Body of pancreas (tissue), 4 donors: ENCODE measurements around the gene RNF215. TPM values are rescaled to one million over a fixed set of nuclear protein-coding genes. Genes with fewer than 3 reads are reported as not detected.

Experiments
- ATAC-seq: fragments of 150-250 bp; one replicate; pipeline ENCODE4 v1.9.1; 2016
- DNase-seq, 4 donors: peaks; one replicate each; pipeline ENCODE4 v3.0.0-alpha.2; 2019
- H3K27ac ChIP-seq, 4 donors: fragments of 200-600 bp; sonication (generic); 1 replicate in 3 of 4; 2 replicates in 1 of 4; pipeline versions ENCODE4 v1.5.1 to v1.6.1; 2016 to 2019; ENCODE audit warnings: mild to moderate bottlenecking in 1 of 4, mixed read lengths in 1 of 4, moderate library complexity in 1 of 4
- H3K27me3 ChIP-seq, 2 donors: fragments of 200-600 bp; sonication (generic); one replicate each; pipeline ENCODE4 v1.6.0; 2016; ENCODE audit warnings: mild to moderate bottlenecking in 1 of 2
- H3K36me3 ChIP-seq, 2 donors: fragments of 200-600 bp; sonication (generic); replicated peaks in 1 of 2; 2 replicates each; pipeline ENCODE4 v1.5.1; 2016; ENCODE audit warnings: low read depth in 2 of 2; ENCODE audit not compliant: insufficient read depth in 1 of 2
- H3K4me1 ChIP-seq: fragments of 200-600 bp; sonication (generic); one replicate; pipeline ENCODE4 v1.6.0; 2016
- H3K4me3 ChIP-seq, 2 donors: fragments of 200-600 bp; sonication (generic); 1 replicate in 1 of 2; 2 replicates in 1 of 2; pipeline ENCODE4 v1.5.1; 2016 to 2019
- H3K9me3 ChIP-seq, 3 donors: fragments of 200-600 bp; sonication (generic); 1 replicate in 2 of 3; 2 replicates in 1 of 3; pipeline ENCODE4 v1.5.1; 2016
- CTCF ChIP-seq, 7 experiments: fragments of 450-650 bp in 4 of 7; fragments of 200-600 bp in 3 of 7; sonication (generic) in 3 of 7; IDR thresholded peaks; one replicate each; pipeline ENCODE4 v1.5.1; 2016 to 2019; ENCODE audit warnings: antibody characterized with exemption in 7 of 7
- POLR2A ChIP-seq, 3 donors: fragments of 450-650 bp; IDR thresholded peaks; one replicate each; pipeline ENCODE4 v1.6.1; 2016; ENCODE audit warnings: antibody characterized with exemption in 3 of 3, mild to moderate bottlenecking in 2 of 3
- WGBS, 2 donors: methylation state at CpG; one replicate each; pipeline ENCODE4 v1.1.5; 2017; 5-methylcytosine and 5-hydroxymethylcytosine counted together
- intact Hi-C: fragments of 100-400 bp; cut with DNase I; formaldehyde crosslinking; loops from one replicate; pipeline ENCODE4 v1.15.1; 2023
- total RNA-seq, 2 donors: library from RNA; depleted of rRNA; stranded (reverse); fragments of >200 nt; gene quantifications; one replicate each; pipeline ENCODE4 v1.1.0, GENCODE V29; 2016

RNF215 gene
- total RNA-seq, 2 donors from 2014 or later: 13.8 to 14.0 TPM

- H3K4me3 ChIP-seq: no peak overlapping the region
- WGBS, 2 donors: 74 to 87% methylated on average over 10 of the region's 10 CpGs
- H3K4me1 ChIP-seq: peaks cover 10% of the 10 kb centered on the region
- intact Hi-C loops: no loop called here
- no peak for ATAC-seq
- TF ChIP-seq CTCF (IDR thresholded peaks at IDR 0.05) (no peak), POLR2A (IDR thresholded peaks at IDR 0.05) (no peak)
- H3K27me3 ChIP-seq: no peaks in the 10 kb centered on the region
- no peaks in the 10 kb centered on the region for H3K9me3 ChIP-seq
- DNase-seq: no peak
- no peaks in the 10 kb centered on the region for H3K36me3 ChIP-seq
- no peak overlapping the region for H3K27ac ChIP-seq
Measured at GRCh38 chr22:30361916-30362650, 25.1 kb downstream of the RNF215 start.

GRCh38 chr22:30358541-30358940 is 28.7 kb downstream of the RNF215 start:
- ATAC-seq (no peak), DNase-seq (no peak)
- 78 to 80% methylated on average over 6 of the region's 6 CpGs for WGBS, 2 donors
- Histone ChIP-seq H3K4me1 (peaks cover 36% of the 10 kb centered on the region), H3K4me3 (no peak overlapping the region), H3K27me3 (no peaks in the 10 kb centered on the region), H3K9me3 (no peaks in the 10 kb centered on the region), H3K36me3 (no peaks in the 10 kb centered on the region), H3K27ac (no peak overlapping the region)
- intact Hi-C loops: no loop called here
- TF ChIP-seq CTCF (IDR thresholded peaks at IDR 0.05) (no peak), POLR2A (IDR thresholded peaks at IDR 0.05) (no peak)

- DNase-seq (no peak), ATAC-seq (no peak)
- TF ChIP-seq POLR2A (IDR thresholded peaks at IDR 0.05): no peak
- no peak for TF ChIP-seq CTCF (IDR thresholded peaks at IDR 0.05)
- Histone ChIP-seq H3K4me3 (no peak overlapping the region), H3K36me3 (no peaks in the 10 kb centered on the region), H3K9me3 (no peaks in the 10 kb centered on the region), H3K27ac (no peak overlapping the region), H3K27me3 (no peaks in the 10 kb centered on the region), H3K4me1 (peaks cover 41% of the 10 kb centered on the region)
- WGBS, 2 donors: 49 to 52% methylated on average over 22 of the region's 22 CpGs
- intact Hi-C loops: no loop called here
Measured at GRCh38 chr22:30357650-30358215, 29.5 kb downstream of the RNF215 start.

- H3K27me3 ChIP-seq: no peaks in the 10 kb centered on the region
- WGBS, 2 donors: 1 to 3% methylated on average over 9 of the region's 9 CpGs
- no peak for DNase-seq
- H3K27ac ChIP-seq: peak overlapping the region in 3 of 4 donors; percentile 97 to 99 (median 98)
- intact Hi-C loops: no loop called here
- ATAC-seq: no peak
- H3K9me3 ChIP-seq: no peaks in the 10 kb centered on the region
- peak overlapping the region; percentile 75 to 77 for H3K4me3 ChIP-seq
- peaks cover 42% of the 10 kb centered on the region for H3K4me1 ChIP-seq
- TF ChIP-seq POLR2A (IDR thresholded peaks at IDR 0.05) (no peak), CTCF (IDR thresholded peaks at IDR 0.05) (no peak)
- H3K36me3 ChIP-seq: peaks cover 0 to 5% of the 10 kb centered on the region in 2 donors
Measured at GRCh38 chr22:30357236-30357570, 30.0 kb downstream of the RNF215 start.
